Memory B cell (primary cell): ENCODE data around the gene LTN1.
"Not testable (repeated sequence)": the region's sequence is repeated elsewhere in the genome, so short reads cannot be mapped to it uniquely, and the experiment has no call there.

Experiments used
- ATAC-seq: fragments of 150-1000 bp; cut with Tn5 transposase; 2 replicates; pipeline ENCODE4 v1.10.0; 2021; ENCODE audit warnings: low read depth, mild to moderate bottlenecking, moderate library complexity
- DNase-seq, 2 donors: peaks; one replicate each; pipeline ENCODE4 v3.0.0; 2022; ENCODE audit warnings: low spot score in 2 of 2
- H3K27ac Mint-ChIP-seq: one replicate; pipeline ENCODE4 v1.8.0; 2022; ENCODE audit warnings: mild to moderate bottlenecking, moderate library complexity, mixed read lengths
- H3K27me3 Mint-ChIP-seq: one replicate; pipeline ENCODE4 v1.8.0; 2022; ENCODE audit warnings: mixed read lengths
- H3K36me3 Mint-ChIP-seq: one replicate; pipeline ENCODE4 v1.8.0; 2022; ENCODE audit warnings: mild to moderate bottlenecking, mixed read lengths
- H3K4me1 Mint-ChIP-seq: one replicate; pipeline ENCODE4 v1.8.0; 2022; ENCODE audit warnings: mixed read lengths
- H3K4me3 Mint-ChIP-seq: one replicate; pipeline ENCODE4 v1.8.0; 2022; ENCODE audit warnings: mild to moderate bottlenecking, moderate library complexity, mixed read lengths
- H3K9me3 Mint-ChIP-seq: one replicate; pipeline ENCODE4 v1.8.0; 2022; ENCODE audit warnings: mixed read lengths

LTN1 gene

GRCh38 chr21:28932717-28933116 lies 60.0 kb downstream of the LTN1 start:
- ATAC-seq: no peak
- no peaks in the 10 kb centered on the region for H3K27me3 Mint-ChIP-seq

GRCh38 chr21:28931708-28932372 lies 60.8 kb downstream of the LTN1 start:
- not testable (repeated sequence) for DNase-seq, H3K27me3 Mint-ChIP-seq, H3K4me1 Mint-ChIP-seq, H3K4me3 Mint-ChIP-seq, H3K27ac Mint-ChIP-seq, H3K9me3 Mint-ChIP-seq, ATAC-seq
- peaks cover 28% of the 10 kb centered on the region for H3K36me3 Mint-ChIP-seq

More at GRCh38 chr21:28932717-28933116, 60.0 kb downstream of the LTN1 start:
- no peaks in the 10 kb centered on the region for H3K4me1 Mint-ChIP-seq
- H3K27ac Mint-ChIP-seq: no peak overlapping the region
- DNase-seq: no peak
- peaks cover 27% of the 10 kb centered on the region for H3K36me3 Mint-ChIP-seq
- no peak overlapping the region for H3K4me3 Mint-ChIP-seq
- H3K9me3 Mint-ChIP-seq: no peaks in the 10 kb centered on the region

DNA sequence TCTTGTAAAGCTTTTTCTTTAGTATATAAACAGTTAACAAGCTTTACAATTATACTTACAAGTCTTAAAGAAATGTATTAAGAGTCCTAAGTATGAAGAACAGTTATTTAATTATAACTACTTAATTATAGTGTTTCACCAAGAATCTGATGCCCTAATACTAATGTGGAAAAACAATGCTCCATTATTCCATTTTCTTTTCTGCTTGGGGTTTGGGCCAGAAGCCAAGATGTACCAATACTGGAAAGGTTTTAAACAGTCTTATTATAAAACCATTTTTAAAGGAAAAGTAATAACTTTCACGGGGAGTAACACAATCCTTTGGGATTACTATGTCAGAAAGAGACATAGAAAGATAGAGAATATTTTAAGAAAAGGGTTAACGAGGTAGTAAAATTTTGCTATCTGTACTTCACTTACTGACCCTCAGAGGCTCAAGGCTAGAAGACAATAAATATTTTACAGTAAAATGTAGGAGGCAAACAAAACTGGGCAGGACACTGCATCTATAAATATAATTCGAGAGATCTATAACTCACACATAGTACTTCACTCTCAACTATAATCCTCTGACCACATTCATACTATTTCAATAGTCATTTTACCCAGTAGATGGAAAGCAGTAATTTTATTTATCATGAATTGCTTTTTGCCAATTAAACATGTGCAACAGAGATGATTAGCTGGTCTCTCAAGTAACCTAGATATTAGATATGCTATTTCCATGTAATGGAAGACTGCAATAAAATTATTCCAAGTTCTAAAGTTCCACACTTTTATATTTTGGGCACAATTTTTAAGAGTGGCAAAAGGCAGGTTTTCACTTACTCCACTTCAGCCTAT lies 63.9 kb downstream of the LTN1 start:
- H3K27me3 Mint-ChIP-seq: no peaks in the 10 kb centered on the region
- DNase-seq (no peak), ATAC-seq (no peak)
- peaks cover 34% of the 10 kb centered on the region for H3K36me3 Mint-ChIP-seq
- H3K4me3 Mint-ChIP-seq: no peak overlapping the region
- no peak overlapping the region for H3K27ac Mint-ChIP-seq
- H3K9me3 Mint-ChIP-seq: no peaks in the 10 kb centered on the region
- no peaks in the 10 kb centered on the region for H3K4me1 Mint-ChIP-seq

DNA sequence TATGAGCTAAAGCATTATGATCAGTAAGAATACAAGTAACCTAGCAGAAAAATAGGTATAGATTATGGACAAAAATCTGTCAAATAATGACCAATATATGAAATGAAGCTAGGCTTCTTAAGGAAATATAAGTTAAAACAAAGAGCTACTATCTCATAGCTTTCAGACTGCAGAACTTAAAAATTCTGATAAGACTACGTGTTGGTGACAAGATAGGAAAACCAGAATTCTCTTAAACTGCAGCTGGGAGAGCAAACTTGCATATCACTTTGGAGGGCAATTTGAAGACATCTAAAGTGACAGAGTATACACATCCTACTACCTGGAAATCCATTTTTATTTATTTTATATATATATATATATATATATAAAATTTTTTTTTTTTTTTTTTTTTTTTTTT lies 65.5 kb downstream of the LTN1 start:
- H3K4me3 Mint-ChIP-seq: no peak overlapping the region
- no peak for ATAC-seq
- H3K27ac Mint-ChIP-seq: no peak overlapping the region
- H3K9me3 Mint-ChIP-seq: no peaks in the 10 kb centered on the region
- DNase-seq: no peak
- no peaks in the 10 kb centered on the region for H3K4me1 Mint-ChIP-seq
- H3K27me3 Mint-ChIP-seq: no peaks in the 10 kb centered on the region
- H3K36me3 Mint-ChIP-seq: peaks cover 35% of the 10 kb centered on the region

DNA sequence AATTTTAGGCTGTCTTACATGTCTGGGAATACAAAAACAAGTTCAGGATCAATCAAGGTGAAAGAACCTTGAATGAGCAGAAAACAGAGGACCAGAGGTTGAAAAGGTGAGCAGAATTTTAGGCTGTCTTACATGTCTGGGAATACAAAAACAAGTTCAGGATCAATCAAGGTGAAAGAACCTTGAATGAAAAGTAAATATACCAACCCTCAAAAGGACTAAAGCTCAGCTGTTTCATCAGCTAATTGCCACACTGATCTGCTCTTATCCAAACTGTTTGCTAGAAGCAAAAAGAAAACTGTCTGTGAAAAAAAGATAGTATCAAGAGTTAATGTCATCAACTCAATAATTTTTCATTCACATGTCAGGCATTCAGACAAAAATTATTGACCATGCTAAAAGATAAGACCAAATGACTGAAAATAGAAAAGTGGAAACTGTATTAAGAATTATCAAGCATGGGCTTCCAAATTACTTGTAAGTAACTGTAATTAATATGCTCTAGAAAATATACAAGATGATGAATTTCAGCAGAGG lies 69.2 kb downstream of the LTN1 start:
- DNase-seq: no peak

DNA sequence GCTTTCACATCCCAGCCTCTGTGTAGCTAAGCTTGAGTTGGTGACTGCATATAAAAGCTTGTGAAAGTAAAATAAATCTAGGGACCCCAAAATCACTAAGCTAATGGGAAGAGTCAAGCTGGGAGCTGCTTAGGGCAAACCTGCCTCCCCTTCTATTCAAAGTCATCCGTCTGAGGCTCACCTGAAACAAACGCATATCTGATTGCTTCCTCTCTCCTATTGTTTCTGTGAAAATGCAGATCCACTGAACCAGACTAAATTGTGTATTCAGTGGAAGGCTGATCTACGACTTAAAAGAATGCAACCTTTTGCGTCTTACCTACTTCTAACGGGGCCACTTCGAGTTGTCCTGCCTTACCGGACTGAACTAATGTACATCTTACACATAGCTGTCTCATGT lies 70.3 kb downstream of the LTN1 start:
- H3K27ac Mint-ChIP-seq: no peak overlapping the region
- H3K36me3 Mint-ChIP-seq: peaks cover 29% of the 10 kb centered on the region
- no peaks in the 10 kb centered on the region for H3K4me1 Mint-ChIP-seq
- no peaks in the 10 kb centered on the region for H3K27me3 Mint-ChIP-seq
- no peaks in the 10 kb centered on the region for H3K9me3 Mint-ChIP-seq
- DNase-seq: no peak
- H3K4me3 Mint-ChIP-seq: no peak overlapping the region
- no peak for ATAC-seq

More for the DNA sequence above, 69.2 kb downstream of the LTN1 start:
- no peak for ATAC-seq
- Mint-ChIP-seq H3K27me3 (no peaks in the 10 kb centered on the region), H3K4me3 (no peak overlapping the region), H3K9me3 (no peaks in the 10 kb centered on the region), H3K4me1 (no peaks in the 10 kb centered on the region), H3K36me3 (peaks cover 33% of the 10 kb centered on the region), H3K27ac (no peak overlapping the region)

GRCh38 chr21:28916150-28916893 lies 76.4 kb downstream of the LTN1 start:
- H3K36me3 Mint-ChIP-seq: no peaks in the 10 kb centered on the region
- no peak overlapping the region for H3K4me3 Mint-ChIP-seq
- ATAC-seq (no peak), DNase-seq (no peak)
- no peaks in the 10 kb centered on the region for H3K4me1 Mint-ChIP-seq
- no peak overlapping the region for H3K27ac Mint-ChIP-seq
- H3K9me3 Mint-ChIP-seq: no peaks in the 10 kb centered on the region
- H3K27me3 Mint-ChIP-seq: peaks cover 2% of the 10 kb centered on the region

DNA sequence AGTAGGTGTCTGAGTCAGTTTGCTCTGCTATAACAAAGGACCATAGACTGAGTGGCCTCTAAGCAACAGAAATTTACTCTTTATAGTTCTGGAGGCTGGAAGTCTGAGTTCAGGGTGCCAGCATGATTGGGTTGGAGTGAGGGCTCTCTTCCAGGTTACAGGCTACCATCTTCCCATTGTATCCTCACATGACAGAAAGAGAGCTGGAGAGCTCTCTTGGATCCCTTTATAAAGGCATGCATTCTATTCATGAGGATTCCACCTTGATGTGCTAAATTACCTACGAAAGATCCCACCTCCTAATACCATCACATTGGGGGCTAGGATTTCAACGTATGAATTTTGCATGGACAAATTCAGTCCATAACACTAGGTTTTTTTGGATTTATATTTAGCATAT lies 79.6 kb downstream of the LTN1 start:
- Mint-ChIP-seq H3K4me3 (no peak overlapping the region), H3K4me1 (no peaks in the 10 kb centered on the region), H3K27ac (no peak overlapping the region), H3K9me3 (no peaks in the 10 kb centered on the region), H3K36me3 (no peaks in the 10 kb centered on the region), H3K27me3 (peaks cover 2% of the 10 kb centered on the region)
- DNase-seq: no peak
- no peak for ATAC-seq

- Mint-ChIP-seq H3K4me3 (no peak overlapping the region), H3K9me3 (no peaks in the 10 kb centered on the region), H3K4me1 (no peaks in the 10 kb centered on the region), H3K27ac (no peak overlapping the region), H3K27me3 (peaks cover 2% of the 10 kb centered on the region), H3K36me3 (no peaks in the 10 kb centered on the region)
- DNase-seq (no peak), ATAC-seq (no peak)
Observed at GRCh38 chr21:28910280-28910887, 82.3 kb downstream of the LTN1 start.

- Mint-ChIP-seq H3K4me1 (no peaks in the 10 kb centered on the region), H3K9me3 (no peaks in the 10 kb centered on the region), H3K27me3 (no peaks in the 10 kb centered on the region), H3K4me3 (no peak overlapping the region), H3K27ac (no peak overlapping the region), H3K36me3 (no peaks in the 10 kb centered on the region)
- no peak for DNase-seq
- ATAC-seq: no peak
Observed at GRCh38 chr21:28908351-28908750, 84.3 kb downstream of the LTN1 start.

DNA sequence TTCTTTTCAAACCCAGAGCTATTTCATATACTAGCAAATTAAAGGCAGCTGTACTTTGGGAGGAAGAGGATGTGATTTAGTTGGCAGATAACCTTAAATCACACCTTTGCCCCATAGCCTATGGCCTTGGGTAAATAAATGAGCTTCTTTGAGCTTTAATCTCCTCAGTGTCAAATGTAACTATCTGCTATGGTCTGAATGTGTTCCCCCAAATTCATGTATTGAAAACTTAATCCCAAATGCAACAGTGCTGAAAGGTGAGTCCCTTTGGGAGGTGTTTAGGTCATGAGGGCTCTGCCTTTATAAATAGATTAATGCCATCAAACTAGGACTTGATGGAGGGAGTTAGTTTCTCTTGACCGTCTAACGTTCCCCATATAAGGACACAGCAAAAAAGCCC lies 85.8 kb downstream of the LTN1 start:
- DNase-seq (no peak), ATAC-seq (no peak)
- peaks cover 3% of the 10 kb centered on the region for H3K9me3 Mint-ChIP-seq
- H3K27me3 Mint-ChIP-seq: peaks cover 4% of the 10 kb centered on the region
- no peak overlapping the region for H3K4me3 Mint-ChIP-seq
- H3K4me1 Mint-ChIP-seq: no peaks in the 10 kb centered on the region
- H3K36me3 Mint-ChIP-seq: no peaks in the 10 kb centered on the region
- no peak overlapping the region for H3K27ac Mint-ChIP-seq

- H3K4me3 Mint-ChIP-seq: no peak overlapping the region
- peaks cover 4% of the 10 kb centered on the region for H3K27me3 Mint-ChIP-seq
- H3K4me1 Mint-ChIP-seq: no peaks in the 10 kb centered on the region
- H3K27ac Mint-ChIP-seq: no peak overlapping the region
- H3K36me3 Mint-ChIP-seq: no peaks in the 10 kb centered on the region
- ATAC-seq (no peak), DNase-seq (no peak)
- peaks cover 3% of the 10 kb centered on the region for H3K9me3 Mint-ChIP-seq
Observed at GRCh38 chr21:28906236-28906635, 86.4 kb downstream of the LTN1 start.

DNA sequence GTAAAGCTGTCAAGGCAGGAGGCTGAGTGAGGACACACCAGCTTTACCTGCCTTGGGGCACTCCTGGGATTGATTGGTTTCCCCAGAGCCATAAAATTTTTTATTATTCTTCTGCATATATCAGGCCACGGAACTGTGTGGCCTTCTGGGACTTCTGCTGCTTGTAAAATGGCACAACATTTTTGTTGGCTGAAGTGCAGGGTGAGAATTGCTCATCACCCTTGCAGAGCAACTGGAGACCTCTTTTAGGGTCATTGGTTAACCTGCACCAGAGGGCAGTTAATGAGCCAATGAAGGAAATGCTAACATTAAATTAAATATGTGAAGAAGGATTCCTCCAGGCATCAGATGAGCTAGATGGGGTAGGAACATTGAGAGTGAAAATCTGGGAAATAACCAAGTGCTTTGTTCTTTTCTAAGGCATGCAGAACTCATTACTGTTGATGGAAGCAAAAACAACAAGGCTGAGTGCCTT lies 87.7 kb downstream of the LTN1 start:
- H3K4me1 Mint-ChIP-seq: no peaks in the 10 kb centered on the region
- peaks cover 4% of the 10 kb centered on the region for H3K27me3 Mint-ChIP-seq
- ATAC-seq (no peak), DNase-seq (no peak)
- no peak overlapping the region for H3K4me3 Mint-ChIP-seq
- H3K27ac Mint-ChIP-seq: no peak overlapping the region
- H3K36me3 Mint-ChIP-seq: no peaks in the 10 kb centered on the region
- H3K9me3 Mint-ChIP-seq: peaks cover 3% of the 10 kb centered on the region
